GM12891 (cell line): Measurements from ENCODE around the gene LY6G6C.

Experiments
- POLR2AphosphoS5 ChIP-seq: IDR thresholded peaks from 2 replicates; pipeline ENCODE4 v1.6.1; 2011; ENCODE audit warnings: low read depth, low read length, control low read depth
- SPI1 ChIP-seq: IDR thresholded peaks from 2 replicates; pipeline ENCODE4 v1.6.1; 2011; ENCODE audit warnings: low read depth, low read length, control low read depth

DNA sequence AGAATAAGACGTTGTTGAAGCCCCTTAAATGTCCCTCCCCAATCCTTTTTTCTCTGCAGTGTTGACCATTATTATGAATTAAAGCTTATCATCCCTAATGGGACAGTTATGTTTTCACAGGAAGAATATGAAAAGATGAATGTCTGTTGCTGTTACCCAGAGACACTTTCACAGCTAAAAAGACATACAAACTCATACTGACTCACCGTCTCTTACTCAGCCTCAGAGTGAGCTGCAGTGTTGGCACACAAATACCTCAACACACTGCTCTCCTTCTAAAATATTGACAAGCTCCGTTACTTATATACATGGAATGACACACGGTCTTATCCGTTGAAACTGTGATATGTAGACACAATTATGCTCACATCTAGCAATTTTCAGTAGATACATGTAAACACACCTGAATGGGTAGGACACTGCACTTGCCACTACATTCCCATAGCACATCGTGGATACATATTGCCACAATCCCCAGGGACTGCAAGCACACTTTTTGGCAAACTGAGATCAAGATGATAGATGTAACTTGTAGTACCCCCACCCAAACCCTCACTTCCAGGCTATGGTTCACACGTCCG, 31.3 kb upstream of the LY6G6C start:
- TF ChIP-seq SPI1 (no peak), POLR2AphosphoS5 (no peak)
